Vagina (tissue), 2 donors: ENCODE results near the gene ELAVL3.
A peak's percentile ranks its signal among the peaks of the same experiment; 100 is the strongest.

Experiments used
- CTCF ChIP-seq, 3 experiments: fragments of 450-650 bp in 2 of 3; fragments of 200-600 bp in 1 of 3; sonication (generic) in 1 of 3; IDR thresholded peaks; one replicate each; pipeline ENCODE4 v1.5.1; 2017 to 2019; ENCODE audit warnings: antibody characterized with exemption in 3 of 3, mild to moderate bottlenecking in 2 of 3, moderate library complexity in 2 of 3
- POLR2A ChIP-seq, 2 donors: fragments of 450-650 bp; IDR thresholded peaks; one replicate each; pipeline ENCODE4 v1.6.1; 2017; ENCODE audit warnings: antibody characterized with exemption in 2 of 2, mild to moderate bottlenecking in 2 of 2, moderate library complexity in 2 of 2
- POLR2AphosphoS5 ChIP-seq, 2 donors: sonication (generic); formaldehyde crosslinking; IDR thresholded peaks; one replicate each; pipeline ENCODE4 v1.9.0; 2017; ENCODE audit warnings: antibody characterized with exemption in 2 of 2, mild to moderate bottlenecking in 2 of 2, low read depth in 1 of 2; ENCODE audit not compliant: insufficient read depth in 1 of 2

- TF ChIP-seq CTCF (IDR thresholded peaks at IDR 0.05) = no peak
- no peak for TF ChIP-seq POLR2A (IDR thresholded peaks at IDR 0.05)
- peak in 1 of 2 donors; percentile 42 for TF ChIP-seq POLR2AphosphoS5 (IDR thresholded peaks at IDR 0.05; ENCODE audit: insufficient read depth in 1 of 2, low read depth in 1 of 2)
Measured at GRCh38 chr19:11481534-11482383, 913 bp upstream of the ELAVL3 start.
